Cardiac septum (tissue), 1 donor: ENCODE results near the gene ANKRD33B. TPM values are rescaled to one million over a fixed set of nuclear protein-coding genes. Genes with fewer than 3 reads are reported as not detected.
"Not testable (repeated sequence)": the region's sequence is repeated elsewhere in the genome, so short reads cannot be mapped to it uniquely, and the experiment has no call there.

Experiments used
- DNase-seq: peaks from one replicate; pipeline ENCODE4 v3.0.0-alpha.2; 2020; ENCODE audit warnings: low spot score
- intact Hi-C: fragments of 100-400 bp; cut with DNase I; formaldehyde crosslinking; loops from one replicate; pipeline ENCODE4 v1.14.0; 2022
- total RNA-seq: library from RNA; stranded (reverse); fragmentation: NEBNext Ultra II Directional; extraction: Animal tissue kit (Norgen Biotek cat#: 25700); gene quantifications from one replicate; pipeline ENCODE4 v1.2.1, GENCODE V29; 2021
- donor health status: DM: no; HTN: no; CAD: no.

Gene ANKRD33B
- total RNA-seq, 1 donor from 2014 or later: 15.2 TPM

DNA sequence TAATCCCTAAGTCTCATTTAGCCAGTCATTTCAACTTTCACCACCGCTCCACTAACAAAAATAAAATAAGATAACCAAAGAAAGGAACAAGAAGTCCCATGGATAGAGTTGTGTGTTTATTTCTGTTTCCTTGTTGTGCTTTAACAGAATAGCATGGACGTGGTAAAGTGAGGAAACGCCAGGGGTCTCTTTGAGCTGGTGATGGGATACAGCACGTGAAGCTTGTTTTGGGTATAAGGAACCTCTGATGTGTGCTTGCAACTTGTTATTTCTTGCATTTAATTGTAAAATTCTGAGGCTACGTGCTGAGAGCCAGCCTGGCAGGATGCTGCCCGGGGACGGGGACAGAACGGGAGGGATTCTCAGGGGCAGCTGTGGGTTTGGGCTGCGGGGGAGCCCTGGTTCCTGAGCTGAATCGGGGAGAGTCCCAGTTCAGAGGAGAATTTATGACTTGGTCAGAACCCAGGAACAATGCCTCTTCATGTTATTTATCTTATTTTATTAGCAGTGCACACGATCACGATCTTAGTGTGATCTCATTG, 63.4 kb downstream of the ANKRD33B start:
- DNase-seq: no peak
- intact Hi-C loops: loop anchor here (2.0 to 5.0 kb wide), 3 partner anchors 60 to 340 kb away; no protein-coding TSS in a partner anchor

GRCh38 chr5:10628601-10629000, 64.7 kb downstream of the ANKRD33B start:
- DNase-seq: no peak
- intact Hi-C loops: loop anchor here (5.0 kb wide), 2 partner anchors 61 to 341 kb away; no protein-coding TSS in a partner anchor

- DNase-seq: no peak
- intact Hi-C loops: loop anchor here (5.0 kb wide), 2 partner anchors 62 to 342 kb away; no protein-coding TSS in a partner anchor
Observed at GRCh38 chr5:10629682-10630081, 65.8 kb downstream of the ANKRD33B start.

GRCh38 chr5:10630126-10630525, 66.3 kb downstream of the ANKRD33B start:
- DNase-seq: no peak
- intact Hi-C loops: no loop called here

- DNase-seq, intact Hi-C loops: not testable (repeated sequence)
Observed at GRCh38 chr5:10630744-10631143, 66.9 kb downstream of the ANKRD33B start.

GRCh38 chr5:10631316-10631996, 67.6 kb downstream of the ANKRD33B start:
- no peak for DNase-seq
- intact Hi-C loops: no loop called here

- intact Hi-C loops: no loop called here
- no peak for DNase-seq
Observed at GRCh38 chr5:10632110-10632761, 68.4 kb downstream of the ANKRD33B start.

DNA sequence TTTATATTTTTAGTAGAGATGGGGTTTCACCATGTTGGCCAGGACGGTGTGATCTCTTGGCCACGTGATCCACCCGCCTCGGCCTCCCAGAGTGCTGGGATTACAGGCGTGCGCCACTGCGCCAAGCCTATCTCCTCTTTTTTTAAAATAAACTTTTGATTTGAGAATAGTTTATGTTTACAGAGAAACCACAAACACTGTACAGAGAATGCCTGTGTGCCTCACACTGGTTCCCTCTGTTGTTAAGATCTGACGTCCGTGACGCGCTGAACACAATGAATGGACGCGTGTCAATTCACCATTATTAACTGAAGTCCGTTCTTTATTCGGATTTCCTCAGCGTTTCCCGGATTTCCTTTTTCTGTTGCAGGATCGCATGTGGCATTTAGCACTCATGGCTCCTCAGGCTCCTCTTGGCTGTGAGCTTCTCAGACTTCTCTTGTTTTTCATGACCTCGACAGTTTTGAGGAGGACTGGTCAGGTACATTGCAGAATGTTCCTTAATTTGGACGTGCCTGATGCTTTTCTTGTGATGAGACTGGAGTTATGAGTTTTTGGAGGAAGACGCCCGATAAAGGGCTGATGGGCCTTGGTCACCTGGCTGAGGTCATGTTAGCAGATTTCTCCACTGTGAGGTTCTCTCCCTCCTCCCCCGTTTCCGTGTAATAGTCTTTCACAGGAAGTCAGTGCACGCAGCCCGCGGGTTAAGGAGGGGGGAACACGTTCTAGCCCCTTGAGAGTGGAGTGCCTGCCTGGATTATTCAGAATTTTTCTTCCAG, 69.6 kb downstream of the ANKRD33B start:
- DNase-seq: no peak
- intact Hi-C loops: no loop called here

GRCh38 chr5:10634050-10634449, 70.2 kb downstream of the ANKRD33B start:
- no peak for DNase-seq
- intact Hi-C loops: no loop called here

- intact Hi-C loops: no loop called here
- no peak for DNase-seq
Observed at GRCh38 chr5:10634562-10634961, 70.7 kb downstream of the ANKRD33B start.

- intact Hi-C loops: no loop called here
- DNase-seq: no peak
Observed at GRCh38 chr5:10635257-10635866, 71.5 kb downstream of the ANKRD33B start.

DNA sequence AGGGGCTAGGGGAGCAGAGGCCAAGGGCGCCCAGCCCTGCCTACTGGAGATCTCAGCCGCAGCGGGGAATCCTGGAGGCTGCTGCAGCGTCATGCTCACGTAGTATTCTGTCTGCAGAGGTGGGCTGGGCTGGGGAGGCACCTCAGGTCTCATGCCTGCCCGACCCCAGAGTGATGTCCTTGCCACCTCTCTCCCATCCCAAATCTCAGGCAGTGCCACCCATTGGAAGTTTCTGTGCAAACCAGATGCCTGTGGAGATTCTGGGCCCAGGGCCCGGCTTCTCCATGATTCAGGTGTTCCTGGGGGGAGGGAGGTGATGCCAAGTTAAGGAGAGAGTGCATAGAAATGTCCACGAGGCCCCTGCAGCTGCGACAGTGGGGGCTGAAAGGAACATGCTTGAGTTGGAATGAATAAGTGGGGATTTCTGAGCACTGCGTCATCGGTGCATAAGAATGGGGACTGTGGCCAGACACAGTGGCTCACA, 72.0 kb downstream of the ANKRD33B start:
- DNase-seq: no peak
- intact Hi-C loops: no loop called here

DNA sequence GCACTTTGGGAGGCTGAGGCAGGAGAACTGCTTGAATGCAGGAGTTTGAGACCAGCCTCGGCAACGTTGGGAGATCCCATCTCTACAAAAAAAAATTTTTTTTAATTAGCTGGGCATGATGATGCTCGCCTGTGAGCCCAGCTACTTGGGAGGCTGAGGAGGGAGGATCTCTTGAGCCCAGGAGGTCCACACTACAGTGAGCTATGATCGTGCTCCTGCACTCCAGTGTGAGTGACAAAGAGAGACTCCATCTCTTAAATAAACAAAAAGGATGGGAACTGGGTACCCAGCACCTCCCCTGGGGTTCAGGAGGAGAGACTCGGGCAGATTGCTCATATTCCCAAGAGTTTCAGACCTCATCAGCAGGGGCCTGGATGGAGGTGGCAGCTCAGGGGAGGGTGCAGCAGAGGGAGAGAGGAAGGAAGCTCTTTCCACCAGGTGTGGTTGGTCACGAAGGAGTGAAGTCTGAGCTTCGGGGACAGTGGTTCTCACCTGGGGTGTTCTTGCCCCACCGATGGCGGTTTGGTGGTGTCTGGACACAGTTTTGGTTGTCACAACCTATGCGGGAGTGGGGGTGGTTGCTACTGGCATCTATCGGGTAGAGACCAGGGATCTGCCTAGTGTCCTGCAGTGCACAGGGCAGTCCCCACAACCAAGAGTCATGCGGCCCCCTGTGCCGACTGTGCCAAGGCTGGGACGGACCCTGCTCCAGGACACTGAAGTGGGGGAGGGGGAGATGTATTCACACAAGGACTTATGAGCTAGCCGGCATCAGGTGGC, 72.7 kb downstream of the ANKRD33B start:
- intact Hi-C loops: no loop called here
- no peak for DNase-seq

DNA sequence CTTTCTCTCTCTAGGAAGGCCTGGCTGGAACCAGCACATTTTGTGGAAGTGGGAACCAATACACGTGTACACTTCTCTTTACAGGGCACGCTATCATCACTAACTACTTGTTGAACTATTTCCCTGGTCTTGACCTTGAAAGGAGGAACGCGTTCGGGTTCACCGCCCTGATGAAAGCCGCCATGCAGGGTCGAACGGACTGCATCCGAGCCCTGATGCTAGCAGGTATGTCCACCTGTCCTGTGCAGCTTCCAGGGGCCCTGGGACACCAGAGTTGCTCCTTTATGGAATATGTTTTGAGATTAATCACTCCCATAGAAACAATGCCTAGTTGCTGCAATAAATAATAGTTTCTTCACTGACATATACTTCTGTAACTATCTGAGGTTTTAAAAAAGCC, 74.1 kb downstream of the ANKRD33B start:
- intact Hi-C loops: no loop called here
- DNase-seq: no peak

DNA sequence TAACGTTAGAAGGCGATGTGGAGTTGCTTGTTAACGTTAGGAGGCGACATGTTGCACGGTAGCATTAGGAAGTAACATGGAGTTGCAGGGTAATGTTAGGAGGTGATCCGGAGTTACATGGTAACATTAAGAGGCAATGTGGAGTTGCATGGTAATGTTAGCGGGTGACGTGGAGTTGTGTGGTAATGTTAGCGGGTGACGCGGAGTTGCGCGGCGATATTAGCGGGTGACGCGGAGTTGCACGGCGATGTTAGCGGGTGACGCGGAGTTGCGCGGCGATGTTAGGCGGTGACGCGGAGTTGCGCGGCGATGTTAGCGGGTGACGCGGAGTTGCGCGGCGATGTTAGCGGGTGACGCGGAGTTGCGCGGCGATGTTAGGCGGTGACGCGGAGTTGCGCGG, 74.9 kb downstream of the ANKRD33B start:
- intact Hi-C loops, DNase-seq: not testable (repeated sequence)

- intact Hi-C loops: no loop called here
- no peak for DNase-seq
Observed at GRCh38 chr5:10639846-10640368, 76.0 kb downstream of the ANKRD33B start.

DNA sequence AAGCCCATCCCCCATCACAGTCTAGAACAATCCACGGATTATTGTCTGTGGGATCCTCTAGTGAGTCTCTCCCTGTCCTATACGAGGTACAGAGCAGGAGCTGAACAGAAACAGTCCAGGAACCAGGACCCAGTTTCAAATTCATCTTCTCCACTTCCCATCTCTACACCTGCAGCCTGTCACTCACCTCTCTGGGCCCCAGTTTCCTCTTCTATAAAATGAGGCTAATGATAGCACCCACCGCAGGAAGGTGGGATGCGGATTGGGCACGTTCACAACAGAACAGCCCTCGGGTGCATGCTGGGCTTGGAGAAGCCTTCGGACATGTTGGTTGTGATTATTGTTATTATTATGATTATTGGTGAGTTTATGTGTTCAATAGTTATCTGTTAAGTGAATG, 78.5 kb downstream of the ANKRD33B start:
- DNase-seq: no peak
- intact Hi-C loops: no loop called here

- intact Hi-C loops: no loop called here
- DNase-seq: no peak
Observed at GRCh38 chr5:10644192-10644591, 80.3 kb downstream of the ANKRD33B start.

DNA sequence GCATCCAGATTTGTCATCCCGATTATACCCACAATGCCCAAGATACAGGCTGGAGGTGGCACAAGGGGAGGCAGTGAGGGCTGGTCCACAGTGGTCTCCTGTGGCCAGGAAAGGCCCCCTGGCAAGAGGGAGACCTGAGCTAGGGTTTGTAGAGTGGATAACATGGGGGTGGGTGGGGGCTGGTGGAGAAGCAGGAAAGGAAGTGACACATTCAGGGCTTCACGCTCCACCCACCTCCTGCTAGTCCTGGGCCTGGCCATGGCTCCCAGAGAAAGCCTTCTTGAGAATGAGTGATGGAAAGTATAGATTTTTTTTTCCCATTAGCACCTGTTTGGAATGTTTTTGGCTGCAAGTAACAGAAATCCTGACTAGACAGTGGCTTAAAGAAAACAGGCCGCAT, 81.3 kb downstream of the ANKRD33B start:
- DNase-seq: no peak
- intact Hi-C loops: no loop called here
